Measurements from ENCODE around the gene LEMD1.

- TF ChIP-seq CTCF (IDR thresholded peaks at IDR 0.05) (no peak), POLR2A (IDR thresholded peaks at IDR 0.05) (no peak)
Observed at GRCh38 chr1:205437570-205437969, 15.7 kb upstream of the LEMD1 start.
